Ishikawa (cell line): Measurements from ENCODE around the gene ADRB2.

Experiments used
- CEBPB ChIP-seq: IDR thresholded peaks from 2 replicates; pipeline ENCODE4 v1.6.1; 2012
- CREB1 ChIP-seq: IDR thresholded peaks from 2 replicates; pipeline ENCODE4 v1.6.1; 2012; ENCODE audit warnings: low read depth
- EGR1 ChIP-seq: IDR thresholded peaks from 2 replicates; pipeline ENCODE4 v1.6.1; 2012
- EP300 ChIP-seq: IDR thresholded peaks from 2 replicates; pipeline ENCODE4 v1.6.1; 2012; ENCODE audit warnings: borderline replicate concordance
- FOXM1 ChIP-seq: IDR thresholded peaks from 2 replicates; pipeline ENCODE4 v1.6.1; 2012; ENCODE audit warnings: low read depth, borderline replicate concordance
- MAX ChIP-seq: IDR thresholded peaks from 2 replicates; pipeline ENCODE4 v1.6.1; 2012
- NFIC ChIP-seq: IDR thresholded peaks from 2 replicates; pipeline ENCODE4 v1.6.1; 2012
- RAD21 ChIP-seq: IDR thresholded peaks from 2 replicates; pipeline ENCODE4 v1.6.1; 2012; ENCODE audit warnings: low read depth
- REST ChIP-seq: IDR thresholded peaks from 2 replicates; pipeline ENCODE4 v1.6.1; 2012; ENCODE audit warnings: low read depth, mild to moderate bottlenecking
- TAF1 ChIP-seq: IDR thresholded peaks from 2 replicates; pipeline ENCODE4 v1.6.1; 2012; ENCODE audit warnings: low read depth, mild to moderate bottlenecking
- TCF12 ChIP-seq: IDR thresholded peaks from 2 replicates; pipeline ENCODE4 v1.6.1; 2012; ENCODE audit warnings: low read depth
- TEAD4 ChIP-seq: IDR thresholded peaks from 2 replicates; pipeline ENCODE4 v1.6.1; 2012
- USF1 ChIP-seq: IDR thresholded peaks from 2 replicates; pipeline ENCODE4 v1.6.1; 2012
- YY1 ChIP-seq: IDR thresholded peaks from 2 replicates; pipeline ENCODE4 v1.6.1; 2012; ENCODE audit warnings: low read depth
- ZBTB7A ChIP-seq: IDR thresholded peaks from 2 replicates; pipeline ENCODE4 v1.6.1; 2012; ENCODE audit warnings: low read depth

The ADRB2 gene

GRCh38 chr5:148833925-148834324, 7.5 kb downstream of the ADRB2 start:
- TF ChIP-seq TEAD4 (no peak), NFIC (no peak), FOXM1 (no peak), RAD21 (no peak), TCF12 (no peak), MAX (no peak)

- TF ChIP-seq FOXM1 (no peak), YY1 (no peak), USF1 (no peak), RAD21 (no peak), EGR1 (no peak), EP300 (no peak), NFIC (no peak), ZBTB7A (no peak), TEAD4 (no peak), TAF1 (no peak), REST (no peak), TCF12 (no peak), MAX (no peak), CREB1 (no peak)
Measured at GRCh38 chr5:148834689-148835088, 8.3 kb downstream of the ADRB2 start.

GRCh38 chr5:148836272-148837250, 10.2 kb downstream of the ADRB2 start:
- TF ChIP-seq REST (no peak), TAF1 (no peak), TCF12 (no peak), EGR1 (no peak), YY1 (no peak), MAX (no peak)

GRCh38 chr5:148837383-148837782, 11.0 kb downstream of the ADRB2 start:
- TF ChIP-seq EGR1: no peak
- no peak for TF ChIP-seq NFIC
- TF ChIP-seq REST: no peak
- TF ChIP-seq CEBPB: no peak
- TF ChIP-seq USF1: no peak
- no peak for TF ChIP-seq RAD21
- no peak for TF ChIP-seq EP300
- no peak for TF ChIP-seq YY1
- TF ChIP-seq MAX: no peak
- TF ChIP-seq TAF1: no peak
- TF ChIP-seq TCF12: no peak
- TF ChIP-seq TEAD4: no peak
- no peak for TF ChIP-seq CREB1
- TF ChIP-seq ZBTB7A: no peak
- no peak for TF ChIP-seq FOXM1
